ENCODE results near the gene SRXN1. TPM values are rescaled to one million over a fixed set of nuclear protein-coding genes. Genes with fewer than 3 reads are reported as not detected.
A peak's percentile ranks its signal among the peaks of the same experiment; 100 is the strongest.

The SRXN1 gene
- total RNA-seq, 2 experiments from 2014 or later: 6.7 to 6.8 TPM

GRCh38 chr20:618980-619379 is 34.0 kb downstream of the SRXN1 start:
- H3K4me3 Mint-ChIP-seq: no peak overlapping the region
- H3K9me3 Mint-ChIP-seq: peaks cover 7% of the 10 kb centered on the region
- DNase-seq: no peak
- peaks cover 39% of the 10 kb centered on the region for H3K27me3 Mint-ChIP-seq (ENCODE audit: low read depth)
- CTCF ChIA-PET: interaction anchor here (2.8 kb wide), 1 partner anchor 26 kb away, joined by 9 read pairs; no protein-coding TSS in a partner anchor
- intact Hi-C loops (cut with micrococcal nuclease): no loop called here
- no peak overlapping the region for H3K27ac Mint-ChIP-seq
- no peaks in the 10 kb centered on the region for H3K36me3 Mint-ChIP-seq (ENCODE audit: low read depth)
- no peaks in the 10 kb centered on the region for H3K4me1 Mint-ChIP-seq (ENCODE audit: low read depth)

GRCh38 chr20:617934-618690 is 34.9 kb downstream of the SRXN1 start:
- no peak overlapping the region for H3K4me3 Mint-ChIP-seq
- no peak overlapping the region for H3K27ac Mint-ChIP-seq
- H3K4me1 Mint-ChIP-seq (ENCODE audit: low read depth): no peaks in the 10 kb centered on the region
- H3K36me3 Mint-ChIP-seq (ENCODE audit: low read depth): no peaks in the 10 kb centered on the region
- peaks cover 44% of the 10 kb centered on the region for H3K27me3 Mint-ChIP-seq (ENCODE audit: low read depth)
- H3K9me3 Mint-ChIP-seq: peaks cover 7% of the 10 kb centered on the region
- CTCF ChIA-PET: interaction anchor here (1.0 to 1.7 kb wide), 2 partner anchors 12 to 27 kb away, joined by 3 to 9 read pairs; no protein-coding TSS in a partner anchor
- DNase-seq: no peak
- intact Hi-C loops (cut with micrococcal nuclease): no loop called here

DNA sequence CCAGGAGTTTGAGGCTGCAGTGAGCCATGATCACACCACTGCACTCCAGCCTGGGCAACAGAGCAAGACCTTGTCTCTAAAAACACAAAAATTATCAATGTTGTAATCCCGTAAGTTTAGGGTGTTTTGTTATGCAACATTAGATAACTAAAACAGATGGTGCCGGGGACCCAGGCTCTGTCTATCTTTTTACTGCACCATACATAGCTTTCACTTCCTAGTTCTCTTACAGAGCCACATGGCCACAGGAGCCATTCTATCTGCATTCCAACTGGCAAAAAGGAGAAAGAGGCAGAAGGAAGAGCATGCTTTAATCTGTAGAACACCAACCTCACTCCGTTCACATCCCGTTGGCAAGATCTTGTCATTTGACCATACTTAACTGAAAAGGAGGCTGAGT is 37.5 kb downstream of the SRXN1 start:
- CTCF ChIA-PET: interaction anchor here (0.6 to 1.3 kb wide), 2 partner anchors 30 to 40 kb away, joined by 3 read pairs; no protein-coding TSS in a partner anchor
- H3K27ac Mint-ChIP-seq: no peak overlapping the region
- peaks cover 10% of the 10 kb centered on the region for H3K4me1 Mint-ChIP-seq (ENCODE audit: low read depth)

GRCh38 chr20:611843-612185 is 41.2 kb downstream of the SRXN1 start:
- DNase-seq: no peak
- H3K36me3 Mint-ChIP-seq (ENCODE audit: low read depth): no peaks in the 10 kb centered on the region
- peaks cover 53% of the 10 kb centered on the region for H3K27me3 Mint-ChIP-seq (ENCODE audit: low read depth)
- CTCF ChIA-PET: interaction anchor here (0.5 to 2.6 kb wide), 2 partner anchors 33 to 346 kb away, joined by 5 to 6 read pairs; no protein-coding TSS in a partner anchor
- no peak overlapping the region for H3K27ac Mint-ChIP-seq
- intact Hi-C loops (cut with micrococcal nuclease): no loop called here
- no peak overlapping the region for H3K4me3 Mint-ChIP-seq
- peaks cover 11% of the 10 kb centered on the region for H3K4me1 Mint-ChIP-seq (ENCODE audit: low read depth)
- no peaks in the 10 kb centered on the region for H3K9me3 Mint-ChIP-seq

More for the DNA sequence above, 37.5 kb downstream of the SRXN1 start:
- no peaks in the 10 kb centered on the region for H3K36me3 Mint-ChIP-seq (ENCODE audit: low read depth)
- no peak for DNase-seq
- H3K27me3 Mint-ChIP-seq (ENCODE audit: low read depth): peaks cover 50% of the 10 kb centered on the region
- H3K9me3 Mint-ChIP-seq: peaks cover 7% of the 10 kb centered on the region
- intact Hi-C loops (cut with micrococcal nuclease): no loop called here
- no peak overlapping the region for H3K4me3 Mint-ChIP-seq

DNA sequence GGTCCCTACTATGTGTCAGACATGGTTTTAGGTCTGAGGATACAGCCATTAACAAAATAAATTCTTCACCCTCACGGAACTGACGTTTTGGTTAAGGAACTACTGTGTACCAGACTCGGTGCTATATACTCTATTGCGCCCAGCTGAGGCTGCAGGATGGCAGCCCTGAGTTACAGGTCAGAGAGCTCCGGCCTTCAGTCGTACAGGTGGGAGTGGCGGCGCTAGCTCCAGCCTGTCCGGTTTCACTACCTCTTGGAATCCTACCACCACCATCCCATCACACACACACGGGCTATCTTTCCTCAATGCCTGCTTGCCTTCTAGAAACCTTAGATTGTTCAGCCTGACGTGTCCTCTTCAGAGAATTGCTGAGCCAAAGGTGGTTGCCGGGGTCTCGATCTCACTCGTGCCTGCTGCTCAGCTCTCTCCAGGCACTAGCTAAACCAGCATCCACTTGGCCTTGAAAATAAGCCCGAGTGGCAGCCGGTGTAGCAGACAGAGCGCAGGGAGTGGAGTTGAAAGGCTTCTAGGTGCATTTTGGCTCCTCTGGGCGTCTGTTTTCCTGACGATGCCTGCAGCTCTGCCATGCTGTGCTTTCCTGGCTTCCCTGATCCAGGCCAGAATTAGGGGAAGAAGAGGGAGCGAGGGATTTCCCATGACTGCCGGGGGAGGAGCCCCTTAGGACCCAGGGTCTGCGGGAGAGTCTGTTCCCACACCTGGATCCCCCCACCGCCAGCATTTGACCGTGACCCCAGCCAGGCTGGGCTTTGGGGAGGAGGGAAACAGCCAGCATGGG is 41.8 kb downstream of the SRXN1 start:
- Mint-ChIP-seq H3K4me1 (ENCODE audit: low read depth) (peaks cover 11% of the 10 kb centered on the region), H3K27me3 (ENCODE audit: low read depth) (peaks cover 53% of the 10 kb centered on the region), H3K27ac (no peak overlapping the region), H3K36me3 (ENCODE audit: low read depth) (no peaks in the 10 kb centered on the region), H3K4me3 (no peak overlapping the region), H3K9me3 (no peaks in the 10 kb centered on the region)
- DNase-seq: no peak
- CTCF ChIA-PET: interaction anchor here (0.5 to 2.6 kb wide), 2 partner anchors 34 to 346 kb away, joined by 5 to 6 read pairs; no protein-coding TSS in a partner anchor
- intact Hi-C loops (cut with micrococcal nuclease): no loop called here

DNA sequence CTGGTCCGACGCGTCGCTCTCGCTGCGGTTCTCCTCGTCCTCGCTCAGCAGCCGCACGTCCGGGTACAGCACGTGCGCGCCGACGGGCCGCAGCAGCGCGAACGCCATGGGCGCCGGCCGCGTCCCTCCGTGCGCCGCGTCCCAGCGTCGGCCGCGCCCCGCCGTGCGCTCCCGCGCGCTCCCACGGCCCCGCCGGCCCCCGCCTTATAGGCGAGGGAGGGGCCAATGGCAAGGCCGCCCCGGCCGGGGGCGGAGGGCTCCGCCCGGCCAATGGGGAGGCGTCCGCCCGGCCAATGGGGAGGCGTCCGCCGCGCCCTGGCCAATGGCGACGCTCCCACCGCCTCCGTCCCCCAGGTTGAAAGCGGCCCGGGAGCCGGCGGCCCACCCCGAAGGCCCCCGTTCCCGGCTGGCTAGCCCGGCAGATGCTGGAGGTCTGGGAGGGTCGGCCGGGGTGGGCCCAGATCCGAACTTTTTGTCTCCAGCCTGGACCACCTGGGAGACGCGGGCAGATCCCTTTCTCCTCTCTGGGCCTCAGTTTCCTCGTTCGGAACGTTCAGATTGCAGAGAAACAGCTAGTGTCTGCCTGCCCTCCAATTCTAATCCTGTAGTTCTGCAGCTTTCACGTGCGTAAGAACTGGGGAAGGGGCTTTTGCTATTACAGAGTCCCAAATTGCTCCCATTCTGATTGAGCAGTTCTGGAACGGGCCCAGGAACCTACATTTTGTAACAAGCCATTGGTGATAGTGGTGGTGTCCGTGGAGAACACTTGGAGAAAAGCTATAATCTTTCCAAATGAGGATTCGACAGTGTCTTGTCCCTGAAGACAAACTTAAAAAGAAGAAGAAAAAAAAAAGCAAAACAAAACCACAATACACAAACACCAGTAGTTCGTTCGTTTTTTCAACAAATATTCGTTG is 42.6 kb downstream of the SRXN1 start, which contains the start of gene TCF15:
TCF15 (minus strand) TSS at position 180 of the 917 bp plus-strand sequence; CDS start at position 108, 72 bp downstream.
- Mint-ChIP-seq H3K4me3 (peak within 1 kb of the TSS; percentile 21), H3K9me3 (no peaks in the 10 kb centered on the region), H3K36me3 (ENCODE audit: low read depth) (no peaks in the 10 kb centered on the region), H3K4me1 (ENCODE audit: low read depth) (peaks cover 11% of the 10 kb centered on the region), H3K27me3 (ENCODE audit: low read depth) (peaks cover 51% of the 10 kb centered on the region), H3K27ac (no peak within 1 kb of the TSS)
- CTCF ChIA-PET: interaction anchor here (2.6 kb wide), 1 partner anchor 35 kb away, joined by 6 read pairs; no protein-coding TSS in a partner anchor
- DNase-seq: no peak
- intact Hi-C loops (cut with micrococcal nuclease): no loop called here

GRCh38 chr20:609371-609964 is 43.5 kb downstream of the SRXN1 start:
- Mint-ChIP-seq H3K4me3 (no peak overlapping the region), H3K36me3 (ENCODE audit: low read depth) (no peaks in the 10 kb centered on the region), H3K27ac (no peak overlapping the region), H3K9me3 (no peaks in the 10 kb centered on the region), H3K27me3 (ENCODE audit: low read depth) (peaks cover 48% of the 10 kb centered on the region), H3K4me1 (ENCODE audit: low read depth) (peaks cover 11% of the 10 kb centered on the region)
- CTCF ChIA-PET: interaction anchor here (0.5 kb wide), 1 partner anchor 62 kb away, joined by 4 read pairs; no protein-coding TSS in a partner anchor
- intact Hi-C loops (cut with micrococcal nuclease): no loop called here
- no peak for DNase-seq

DNA sequence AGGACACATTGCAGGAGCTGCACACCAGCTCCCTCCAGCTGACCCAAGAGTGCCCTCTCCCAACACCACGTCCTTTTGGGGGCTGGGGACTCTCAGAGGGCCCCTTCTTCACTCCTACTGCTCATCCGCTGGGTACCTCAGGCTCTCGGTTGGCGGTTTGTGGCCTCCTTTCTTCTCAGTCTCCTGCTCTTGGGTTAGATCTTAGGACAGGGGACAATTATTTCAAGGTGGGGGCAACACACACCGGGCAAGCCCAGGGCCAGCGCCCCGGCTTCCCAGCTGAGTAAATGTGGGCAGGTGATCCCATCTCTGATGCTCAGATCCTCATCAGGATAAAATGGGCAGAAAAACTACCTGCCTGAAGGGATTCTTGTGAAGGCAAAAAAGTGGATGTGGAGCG is 44.0 kb downstream of the SRXN1 start:
- peaks cover 11% of the 10 kb centered on the region for H3K4me1 Mint-ChIP-seq (ENCODE audit: low read depth)
- no peaks in the 10 kb centered on the region for H3K9me3 Mint-ChIP-seq
- no peak overlapping the region for H3K4me3 Mint-ChIP-seq
- no peak for DNase-seq
- no peak overlapping the region for H3K27ac Mint-ChIP-seq
- H3K27me3 Mint-ChIP-seq (ENCODE audit: low read depth): peaks cover 46% of the 10 kb centered on the region
- CTCF ChIA-PET: interaction anchor here (0.5 kb wide), 1 partner anchor 62 kb away, joined by 4 read pairs; no protein-coding TSS in a partner anchor
- no peaks in the 10 kb centered on the region for H3K36me3 Mint-ChIP-seq (ENCODE audit: low read depth)
- intact Hi-C loops (cut with micrococcal nuclease): no loop called here

GRCh38 chr20:607476-607875 is 45.5 kb downstream of the SRXN1 start:
- Mint-ChIP-seq H3K4me1 (ENCODE audit: low read depth) (peaks cover 11% of the 10 kb centered on the region), H3K27ac (no peak overlapping the region), H3K9me3 (no peaks in the 10 kb centered on the region), H3K36me3 (ENCODE audit: low read depth) (no peaks in the 10 kb centered on the region), H3K4me3 (no peak overlapping the region), H3K27me3 (ENCODE audit: low read depth) (peaks cover 32% of the 10 kb centered on the region)
- intact Hi-C loops (cut with micrococcal nuclease): no loop called here
- CTCF ChIA-PET: no interaction called here
- DNase-seq: no peak

DNA sequence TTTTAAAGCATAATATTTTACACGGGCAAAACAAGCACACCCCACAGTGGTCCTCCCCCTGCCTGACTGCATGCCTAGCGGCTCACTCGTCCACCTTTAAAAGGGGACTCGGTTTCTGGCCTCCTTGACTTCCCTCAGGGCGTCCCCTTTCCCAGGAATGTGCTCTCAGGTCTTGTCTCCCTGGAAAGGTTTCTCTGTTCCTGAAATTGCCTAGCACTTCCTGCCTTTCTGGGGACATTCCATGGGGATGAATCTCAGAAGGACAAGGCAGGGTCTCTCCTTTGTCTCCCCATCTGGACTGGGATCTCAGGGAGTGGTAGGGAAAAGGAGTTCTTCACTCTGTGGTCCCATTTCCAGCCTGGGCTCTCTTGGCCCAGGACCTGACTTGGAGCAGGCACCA is 47.8 kb downstream of the SRXN1 start:
- intact Hi-C loops (cut with micrococcal nuclease): no loop called here
- Mint-ChIP-seq H3K9me3 (no peaks in the 10 kb centered on the region), H3K27ac (no peak overlapping the region), H3K36me3 (ENCODE audit: low read depth) (no peaks in the 10 kb centered on the region), H3K27me3 (ENCODE audit: low read depth) (peaks cover 15% of the 10 kb centered on the region), H3K4me3 (no peak overlapping the region), H3K4me1 (ENCODE audit: low read depth) (no peaks in the 10 kb centered on the region)
- CTCF ChIA-PET: no interaction called here
- DNase-seq: no peak

DNA sequence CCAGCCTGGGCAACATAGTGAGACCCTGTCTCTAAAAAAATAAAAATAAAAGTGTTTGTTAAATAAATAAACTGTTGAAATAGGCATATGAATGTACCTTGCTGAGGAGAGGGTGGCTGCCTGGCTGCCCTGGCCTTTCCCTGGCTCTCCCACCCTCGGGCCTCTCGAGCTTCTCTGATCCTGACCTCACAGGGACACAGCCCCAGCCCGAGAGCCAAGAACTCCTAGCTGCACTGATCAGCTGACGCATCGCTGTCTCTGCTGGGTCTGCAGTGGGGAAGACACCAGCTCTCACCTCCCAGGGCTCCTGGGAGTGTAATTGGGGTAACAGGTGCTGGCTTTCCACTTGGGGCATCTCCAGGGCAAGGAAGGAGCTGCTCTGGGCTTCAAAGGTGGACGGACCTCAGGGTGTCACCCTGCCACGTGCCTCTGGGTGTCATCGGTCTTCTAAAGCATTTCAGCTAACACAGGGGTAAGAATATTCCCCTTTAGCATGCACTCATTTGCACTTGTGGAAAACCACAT is 49.8 kb downstream of the SRXN1 start:
- DNase-seq: no peak
- Mint-ChIP-seq H3K4me1 (ENCODE audit: low read depth) (no peaks in the 10 kb centered on the region), H3K9me3 (no peaks in the 10 kb centered on the region), H3K27ac (no peak overlapping the region), H3K27me3 (ENCODE audit: low read depth) (peaks cover 6% of the 10 kb centered on the region), H3K4me3 (no peak overlapping the region), H3K36me3 (ENCODE audit: low read depth) (no peaks in the 10 kb centered on the region)
- CTCF ChIA-PET: interaction anchor here (1.1 to 1.6 kb wide), 2 partner anchors 42 to 353 kb away, joined by 4 to 6 read pairs; no protein-coding TSS in a partner anchor
- intact Hi-C loops (cut with micrococcal nuclease): no loop called here

Data from activated naive CD4-positive, alpha-beta T cell treated with anti-CD3 and anti-CD28 coated beads for 36 hours (primary cell).